OCI-LY7 (cell line): Measurements from ENCODE around the gene KIRREL3.

Experiments used
- EZH2phosphoT487 ChIP-seq: fragments of 200-600 bp; sonication (generic); IDR thresholded peaks from 2 replicates; pipeline ENCODE4 v1.6.1; 2018; ENCODE audit warnings: low read depth, borderline replicate concordance, mild to moderate bottlenecking, mixed run types, antibody characterized with exemption, low read length, moderate library complexity, mixed read lengths
- TF ChIP-seq, protein P1 (sequence below): fragments of 200-600 bp; sonication (generic); conservative IDR thresholded peaks from 2 replicates; pipeline ENCODE4 v1.5.1; 2014; ENCODE audit warnings: mild to moderate bottlenecking, antibody characterized with exemption, low read length, moderate library complexity, mixed read lengths

DNA sequence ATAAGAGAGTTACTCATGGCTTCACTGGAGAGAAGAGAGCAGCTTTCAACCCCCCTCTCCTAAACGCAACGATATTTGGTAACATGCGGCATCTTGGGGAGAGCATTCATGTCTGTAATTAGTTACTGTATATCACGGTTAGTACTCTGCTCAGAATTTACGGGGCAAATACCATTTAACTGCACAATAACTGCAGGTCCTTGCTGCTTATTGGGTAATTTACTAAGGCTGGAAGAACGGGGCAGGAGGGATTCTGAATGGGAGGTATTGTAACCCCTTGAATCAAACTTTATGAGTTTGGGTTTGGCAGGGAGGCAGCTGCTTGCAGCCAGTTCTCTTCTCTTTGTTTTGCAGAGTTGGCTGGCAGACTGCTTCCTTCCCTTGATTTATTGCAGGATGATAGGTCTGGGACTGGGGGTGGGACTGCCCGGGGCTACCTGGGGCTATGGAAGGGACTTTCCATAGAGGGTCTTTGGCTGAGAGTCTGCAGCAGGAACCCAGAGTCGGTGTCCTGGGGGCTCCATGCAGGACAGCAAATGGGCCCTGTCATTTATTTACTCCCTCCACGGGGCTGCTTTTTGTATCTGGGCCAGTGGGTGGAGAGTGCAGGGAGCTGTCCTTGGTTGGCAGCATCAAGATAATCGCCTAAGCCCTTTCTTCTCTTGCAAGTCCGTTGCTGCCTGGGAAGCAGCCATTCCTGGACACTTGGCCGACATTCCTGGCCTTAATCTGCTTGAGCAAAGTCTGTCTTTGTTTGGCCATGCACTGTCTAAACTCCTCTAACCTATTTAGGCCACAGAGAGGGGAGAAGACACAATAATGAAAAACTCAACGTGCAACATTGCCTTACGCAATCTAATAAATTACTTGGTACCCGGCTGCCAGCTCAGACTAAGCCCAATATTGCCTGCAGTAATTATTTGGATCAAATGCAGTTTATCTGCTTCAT lies 456.2 kb downstream of the KIRREL3 start:
- TF ChIP-seq, protein P1, sequence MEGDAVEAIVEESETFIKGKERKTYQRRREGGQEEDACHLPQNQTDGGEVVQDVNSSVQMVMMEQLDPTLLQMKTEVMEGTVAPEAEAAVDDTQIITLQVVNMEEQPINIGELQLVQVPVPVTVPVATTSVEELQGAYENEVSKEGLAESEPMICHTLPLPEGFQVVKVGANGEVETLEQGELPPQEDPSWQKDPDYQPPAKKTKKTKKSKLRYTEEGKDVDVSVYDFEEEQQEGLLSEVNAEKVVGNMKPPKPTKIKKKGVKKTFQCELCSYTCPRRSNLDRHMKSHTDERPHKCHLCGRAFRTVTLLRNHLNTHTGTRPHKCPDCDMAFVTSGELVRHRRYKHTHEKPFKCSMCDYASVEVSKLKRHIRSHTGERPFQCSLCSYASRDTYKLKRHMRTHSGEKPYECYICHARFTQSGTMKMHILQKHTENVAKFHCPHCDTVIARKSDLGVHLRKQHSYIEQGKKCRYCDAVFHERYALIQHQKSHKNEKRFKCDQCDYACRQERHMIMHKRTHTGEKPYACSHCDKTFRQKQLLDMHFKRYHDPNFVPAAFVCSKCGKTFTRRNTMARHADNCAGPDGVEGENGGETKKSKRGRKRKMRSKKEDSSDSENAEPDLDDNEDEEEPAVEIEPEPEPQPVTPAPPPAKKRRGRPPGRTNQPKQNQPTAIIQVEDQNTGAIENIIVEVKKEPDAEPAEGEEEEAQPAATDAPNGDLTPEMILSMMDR, result no peak
- TF ChIP-seq EZH2phosphoT487, result no peak
